Peyer's patch (tissue), 4 donors: ENCODE measurements around the gene NRG3. TPM values are rescaled to one million over a fixed set of nuclear protein-coding genes. Genes with fewer than 3 reads are reported as not detected.

Source experiments
- DNase-seq, 3 donors: peaks; one replicate each; pipeline ENCODE4 v3.0.0-alpha.2; 2017 to 2019
- H3K27ac ChIP-seq, 4 donors: fragments of 200-600 bp; sonication (generic); one replicate each; pipeline ENCODE4 v1.5.1; 2016 to 2019
- H3K27me3 ChIP-seq, 2 donors: fragments of 200-600 bp; sonication (generic); one replicate each; pipeline ENCODE4 v1.5.1; 2019
- H3K36me3 ChIP-seq, 3 donors: fragments of 200-600 bp; sonication (generic); one replicate each; pipeline ENCODE4 v1.5.1; 2016 to 2019
- H3K4me1 ChIP-seq, 4 donors: fragments of 200-600 bp; sonication (generic); one replicate each; pipeline ENCODE4 v1.5.1; 2016 to 2019
- H3K4me3 ChIP-seq, 4 donors: fragments of 200-600 bp; sonication (generic); 1 replicate in 3 of 4; 2 replicates in 1 of 4; pipeline ENCODE4 v1.5.1; 2016 to 2019; ENCODE audit warnings: mild to moderate bottlenecking in 1 of 4
- H3K9me3 ChIP-seq, 4 donors: fragments of 200-600 bp; sonication (generic); one replicate each; pipeline ENCODE4 v1.5.1; 2016 to 2019; ENCODE audit warnings: mild to moderate bottlenecking in 1 of 4
- CTCF ChIP-seq, 6 experiments: fragments of 450-650 bp in 4 of 6; fragments of 200-600 bp in 2 of 6; sonication (generic) in 1 of 6; IDR thresholded peaks; one replicate each; pipeline ENCODE4 v1.5.1; 2017 to 2019; ENCODE audit warnings: antibody characterized with exemption in 6 of 6, mild to moderate bottlenecking in 3 of 6, moderate library complexity in 1 of 6
- POLR2A ChIP-seq, 2 donors: fragments of 450-650 bp; IDR thresholded peaks; one replicate each; pipeline ENCODE4 v1.5.1; 2017; ENCODE audit warnings: antibody characterized with exemption in 2 of 2, mild to moderate bottlenecking in 2 of 2, moderate library complexity in 2 of 2
- total RNA-seq, 4 donors: library from RNA; depleted of rRNA; stranded (reverse); fragments of >200 nt; gene quantifications; one replicate each; pipeline ENCODE4 v1.1.0, GENCODE V29; 2016

The NRG3 gene
- total RNA-seq, 4 donors from 2014 or later, result not detected

GRCh38 chr10:81949283-81949682, 74.3 kb downstream of the NRG3 start:
- DNase-seq, result no peak
- TF ChIP-seq POLR2A (IDR thresholded peaks at IDR 0.05) (no peak), CTCF (IDR thresholded peaks at IDR 0.05) (no peak)
- H3K27me3 ChIP-seq, result no peaks in the 10 kb centered on the region
- H3K4me1 ChIP-seq, result no peaks in the 10 kb centered on the region
- H3K27ac ChIP-seq, result no peak overlapping the region
- H3K9me3 ChIP-seq, result no peaks in the 10 kb centered on the region
- H3K4me3 ChIP-seq, result no peak overlapping the region
- no peaks in the 10 kb centered on the region for H3K36me3 ChIP-seq

GRCh38 chr10:81950358-81950757, 75.4 kb downstream of the NRG3 start:
- TF ChIP-seq POLR2A (IDR thresholded peaks at IDR 0.05), result no peak
- TF ChIP-seq CTCF (IDR thresholded peaks at IDR 0.05), result no peak
- Histone ChIP-seq H3K36me3 (no peaks in the 10 kb centered on the region), H3K9me3 (no peaks in the 10 kb centered on the region), H3K27ac (no peak overlapping the region), H3K4me1 (no peaks in the 10 kb centered on the region), H3K4me3 (no peak overlapping the region), H3K27me3 (no peaks in the 10 kb centered on the region)
- no peak for DNase-seq

DNA sequence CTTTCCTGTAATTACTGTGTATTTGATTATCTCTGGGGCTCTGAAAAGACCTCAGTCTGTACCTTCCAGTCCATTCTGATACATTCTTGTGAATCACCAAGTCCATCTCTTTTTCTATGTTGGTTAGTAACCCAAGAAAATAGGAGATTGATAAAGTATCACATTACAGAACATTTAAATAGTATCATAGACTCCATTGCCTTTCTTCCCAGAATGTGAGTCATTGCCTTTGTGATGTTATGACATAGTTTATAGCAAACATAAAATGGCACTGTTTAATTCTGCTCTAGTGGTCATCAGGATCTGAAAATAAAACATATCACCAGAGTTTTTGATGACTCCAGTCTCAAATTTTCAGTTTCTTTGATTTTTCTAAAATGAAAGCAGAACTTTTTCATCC, 78.4 kb downstream of the NRG3 start:
- no peak overlapping the region for H3K27ac ChIP-seq
- TF ChIP-seq CTCF (IDR thresholded peaks at IDR 0.05) (no peak), POLR2A (IDR thresholded peaks at IDR 0.05) (no peak)
- H3K36me3 ChIP-seq, result no peaks in the 10 kb centered on the region
- H3K4me3 ChIP-seq, result no peak overlapping the region
- H3K9me3 ChIP-seq, result no peaks in the 10 kb centered on the region
- no peaks in the 10 kb centered on the region for H3K4me1 ChIP-seq
- no peak for DNase-seq
- no peaks in the 10 kb centered on the region for H3K27me3 ChIP-seq

GRCh38 chr10:81957976-81958375, 83.0 kb downstream of the NRG3 start:
- H3K9me3 ChIP-seq, result peaks cover 0 to 4% (median 0%) of the 10 kb centered on the region in 4 donors
- H3K27ac ChIP-seq, result no peak overlapping the region
- DNase-seq, result no peak
- TF ChIP-seq POLR2A (IDR thresholded peaks at IDR 0.05), result no peak
- H3K4me3 ChIP-seq, result no peak overlapping the region
- H3K36me3 ChIP-seq, result no peaks in the 10 kb centered on the region
- H3K4me1 ChIP-seq, result no peaks in the 10 kb centered on the region
- no peaks in the 10 kb centered on the region for H3K27me3 ChIP-seq

DNA sequence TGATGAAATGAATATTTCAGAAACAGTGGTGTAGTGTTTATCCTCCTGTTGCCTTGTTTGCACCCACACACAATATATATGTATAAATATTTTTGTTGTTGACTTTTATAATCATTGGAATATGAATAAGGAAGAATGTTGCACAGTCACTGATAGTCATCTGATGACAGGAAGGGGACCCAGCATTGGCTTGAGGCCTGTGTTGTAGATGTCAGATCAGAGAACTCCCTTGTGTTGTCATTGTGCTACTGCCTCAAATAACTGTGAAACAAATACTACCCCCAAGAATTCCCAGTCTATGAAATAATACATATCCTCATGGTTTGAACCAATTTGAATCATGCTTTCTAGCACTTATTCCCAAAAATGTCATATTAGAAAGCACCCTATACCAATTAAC, 84.0 kb downstream of the NRG3 start:
- Histone ChIP-seq H3K4me3 (no peak overlapping the region), H3K36me3 (no peaks in the 10 kb centered on the region), H3K4me1 (no peaks in the 10 kb centered on the region), H3K9me3 (peaks cover 0 to 4% (median 0%) of the 10 kb centered on the region in 4 donors), H3K27me3 (no peaks in the 10 kb centered on the region), H3K27ac (no peak overlapping the region)
- TF ChIP-seq CTCF (IDR thresholded peaks at IDR 0.05), result no peak
- TF ChIP-seq POLR2A (IDR thresholded peaks at IDR 0.05), result no peak
- no peak for DNase-seq

GRCh38 chr10:81961451-81962184, 86.6 kb downstream of the NRG3 start:
- H3K4me3 ChIP-seq, result no peak overlapping the region
- H3K4me1 ChIP-seq, result no peaks in the 10 kb centered on the region
- DNase-seq, result no peak
- no peaks in the 10 kb centered on the region for H3K36me3 ChIP-seq
- H3K27ac ChIP-seq, result no peak overlapping the region
- peaks cover 0 to 4% (median 0%) of the 10 kb centered on the region in 4 donors for H3K9me3 ChIP-seq
- no peaks in the 10 kb centered on the region for H3K27me3 ChIP-seq
- TF ChIP-seq CTCF (IDR thresholded peaks at IDR 0.05), result no peak
- TF ChIP-seq POLR2A (IDR thresholded peaks at IDR 0.05), result no peak
